NCI-H1092 (cell line): ENCODE data around the gene STK35.
"Not testable (repeated sequence)": the region's sequence is repeated elsewhere in the genome, so short reads cannot be mapped to it uniquely, and the experiment has no call there.

ENCODE experiments used
- DNase-seq: peaks from one replicate; lab custom pipeline; 2025; lab: John Stamatoyannopoulos, UW

STK35 gene

GRCh38 chr20:2162823-2163166 lies 61.2 kb downstream of the STK35 start:
- no peak for DNase-seq

GRCh38 chr20:2163312-2163711 lies 61.7 kb downstream of the STK35 start:
- DNase-seq, result no peak

- no peak for DNase-seq
Measured at GRCh38 chr20:2163757-2164156, 62.1 kb downstream of the STK35 start.

- no peak for DNase-seq
Measured at GRCh38 chr20:2164421-2164820, 62.8 kb downstream of the STK35 start.

GRCh38 chr20:2164966-2165365 lies 63.3 kb downstream of the STK35 start:
- no peak for DNase-seq

GRCh38 chr20:2165871-2166270 lies 64.2 kb downstream of the STK35 start:
- no peak for DNase-seq

GRCh38 chr20:2167112-2167511 lies 65.5 kb downstream of the STK35 start:
- DNase-seq, result no peak

- no peak for DNase-seq
Measured at GRCh38 chr20:2168946-2169345, 67.3 kb downstream of the STK35 start.

- DNase-seq, result no peak
Measured at GRCh38 chr20:2169456-2170088, 67.9 kb downstream of the STK35 start.

GRCh38 chr20:2170404-2170803 lies 68.8 kb downstream of the STK35 start:
- DNase-seq, result no peak

- no peak for DNase-seq
Measured at GRCh38 chr20:2171266-2171790, 69.7 kb downstream of the STK35 start.

- not testable (repeated sequence) for DNase-seq
Measured at GRCh38 chr20:2171840-2172239, 70.2 kb downstream of the STK35 start.

- no peak for DNase-seq
Measured at GRCh38 chr20:2172305-2173175, 70.9 kb downstream of the STK35 start.

GRCh38 chr20:2173186-2173585 lies 71.6 kb downstream of the STK35 start:
- DNase-seq, result no peak

- DNase-seq, result no peak
Measured at GRCh38 chr20:2174067-2174466, 72.4 kb downstream of the STK35 start.

- DNase-seq, result no peak
Measured at GRCh38 chr20:2176946-2177345, 75.3 kb downstream of the STK35 start.

GRCh38 chr20:2178318-2179232 lies 76.9 kb downstream of the STK35 start:
- no peak for DNase-seq

- no peak for DNase-seq
Measured at GRCh38 chr20:2179233-2179580, 77.6 kb downstream of the STK35 start.

GRCh38 chr20:2179949-2180348 lies 78.3 kb downstream of the STK35 start:
- no peak for DNase-seq

- no peak for DNase-seq
Measured at GRCh38 chr20:2183381-2183780, 81.8 kb downstream of the STK35 start.

GRCh38 chr20:2184933-2185332 lies 83.3 kb downstream of the STK35 start:
- not testable (repeated sequence) for DNase-seq

- DNase-seq, result no peak
Measured at GRCh38 chr20:2195614-2196013, 94.0 kb downstream of the STK35 start.
